ENCODE data around the gene RIMS1.

Gene RIMS1

DNA sequence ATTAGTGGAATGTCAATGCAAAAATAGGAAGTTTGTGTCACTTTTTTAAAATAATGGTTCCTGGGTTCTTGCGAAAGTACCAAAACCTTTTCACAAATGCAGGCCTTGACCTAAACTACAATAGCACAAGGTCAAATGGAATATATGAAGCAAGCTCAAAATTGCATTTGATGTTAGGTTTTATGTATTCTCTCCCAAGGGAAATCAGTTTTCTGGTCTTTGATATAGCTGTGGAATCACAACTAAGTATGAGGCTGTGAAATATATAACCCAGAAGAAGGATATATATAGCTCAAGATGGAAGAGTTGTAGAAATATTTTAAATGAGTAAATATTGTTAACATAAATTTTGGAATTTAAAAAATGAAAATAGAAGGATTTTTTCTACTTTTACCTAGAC lies 327.3 kb downstream of the RIMS1 start:
- Histone ChIP-seq H3K27me3 (replicated peaks; ENCODE audit: insufficient read depth, low read length) (no peaks in the 10 kb centered on the region), H3K9me2 (replicated peaks; ENCODE audit: insufficient read depth, low read length) (no peaks in the 10 kb centered on the region), H4K20me1 (ENCODE audit: insufficient read depth, low read length) (no peaks in the 10 kb centered on the region), H3K27ac (ENCODE audit: low read length) (no peak overlapping the region), H3K36me3 (replicated peaks; ENCODE audit: insufficient read depth, low read length) (no peaks in the 10 kb centered on the region), H3K9me3 (replicated peaks; ENCODE audit: insufficient read depth, low read length) (no peaks in the 10 kb centered on the region), H2AFZ (ENCODE audit: low read length) (no peak overlapping the region), H3K4me3 (ENCODE audit: low read length) (no peak overlapping the region), H3K4me1 (ENCODE audit: low read length) (no peaks in the 10 kb centered on the region), H3K79me2 (ENCODE audit: low read length) (no peaks in the 10 kb centered on the region), H3K4me2 (ENCODE audit: low read depth, low read length) (no peak overlapping the region), H3F3A (ENCODE audit: insufficient read depth, low read length) (no peaks in the 10 kb centered on the region), H3K9ac (ENCODE audit: low read length) (no peak overlapping the region)
- TF ChIP-seq EZH2 (optimal IDR thresholded peaks at IDR 0.05; ENCODE audit: low read depth, low read length): no peak
- TF ChIP-seq EZH2phosphoT487 (IDR thresholded peaks at IDR 0.05; ENCODE audit: low read length): no peak
- TF ChIP-seq, protein P1, sequence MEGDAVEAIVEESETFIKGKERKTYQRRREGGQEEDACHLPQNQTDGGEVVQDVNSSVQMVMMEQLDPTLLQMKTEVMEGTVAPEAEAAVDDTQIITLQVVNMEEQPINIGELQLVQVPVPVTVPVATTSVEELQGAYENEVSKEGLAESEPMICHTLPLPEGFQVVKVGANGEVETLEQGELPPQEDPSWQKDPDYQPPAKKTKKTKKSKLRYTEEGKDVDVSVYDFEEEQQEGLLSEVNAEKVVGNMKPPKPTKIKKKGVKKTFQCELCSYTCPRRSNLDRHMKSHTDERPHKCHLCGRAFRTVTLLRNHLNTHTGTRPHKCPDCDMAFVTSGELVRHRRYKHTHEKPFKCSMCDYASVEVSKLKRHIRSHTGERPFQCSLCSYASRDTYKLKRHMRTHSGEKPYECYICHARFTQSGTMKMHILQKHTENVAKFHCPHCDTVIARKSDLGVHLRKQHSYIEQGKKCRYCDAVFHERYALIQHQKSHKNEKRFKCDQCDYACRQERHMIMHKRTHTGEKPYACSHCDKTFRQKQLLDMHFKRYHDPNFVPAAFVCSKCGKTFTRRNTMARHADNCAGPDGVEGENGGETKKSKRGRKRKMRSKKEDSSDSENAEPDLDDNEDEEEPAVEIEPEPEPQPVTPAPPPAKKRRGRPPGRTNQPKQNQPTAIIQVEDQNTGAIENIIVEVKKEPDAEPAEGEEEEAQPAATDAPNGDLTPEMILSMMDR (IDR thresholded peaks at IDR 0.05; ENCODE audit: low read length): no peak
- no peak for DNase-seq

DNA sequence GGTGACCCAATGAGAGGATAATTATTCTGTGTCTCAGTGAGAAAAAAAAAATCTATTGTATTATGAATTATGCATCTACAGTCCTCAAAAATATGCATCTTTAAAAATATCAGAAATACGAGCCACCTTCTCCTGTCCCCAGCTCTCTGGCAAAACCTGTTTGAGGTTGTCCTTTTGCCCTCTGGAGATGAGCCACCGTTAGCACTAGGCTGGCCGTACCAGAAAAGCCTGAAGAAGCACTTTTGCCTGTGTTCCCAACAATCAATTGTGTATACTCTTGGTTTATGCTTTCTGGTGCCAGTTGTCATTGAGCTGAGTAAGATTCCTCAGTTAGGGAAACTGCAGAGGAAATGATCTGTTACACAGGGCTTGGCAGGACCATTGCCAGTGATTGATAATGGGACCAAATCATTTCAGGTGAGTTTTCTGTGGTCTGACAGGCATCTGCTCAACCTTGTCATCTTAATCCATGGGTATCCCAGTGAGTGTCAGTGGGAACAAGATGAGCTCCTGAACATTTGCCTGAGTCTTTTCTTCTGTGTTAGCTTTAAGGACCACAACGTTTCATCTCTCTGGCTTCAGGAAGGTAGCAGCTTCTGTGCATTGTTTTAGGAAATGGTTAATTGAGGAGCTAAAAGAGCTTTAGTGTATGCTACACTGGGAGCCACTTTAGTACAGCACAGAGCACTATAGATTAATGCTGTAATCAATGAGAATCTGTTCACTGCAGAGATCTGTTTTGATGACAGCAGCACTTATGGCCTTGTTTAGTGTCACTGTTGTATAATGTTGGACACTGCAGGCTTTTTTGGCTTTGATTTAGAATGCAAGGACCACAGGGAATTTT lies 330.1 kb downstream of the RIMS1 start:
- Histone ChIP-seq H3K27ac (ENCODE audit: low read length) (no peak overlapping the region), H3K4me1 (ENCODE audit: low read length) (no peaks in the 10 kb centered on the region), H3K9me3 (replicated peaks; ENCODE audit: insufficient read depth, low read length) (no peaks in the 10 kb centered on the region)

GRCh38 chr6:72217626-72218025 lies 331.3 kb downstream of the RIMS1 start:
- Histone ChIP-seq H3K9me3 (replicated peaks; ENCODE audit: insufficient read depth, low read length) (no peaks in the 10 kb centered on the region), H3K79me2 (ENCODE audit: low read length) (no peaks in the 10 kb centered on the region), H2AFZ (ENCODE audit: low read length) (no peak overlapping the region), H3K4me3 (ENCODE audit: low read length) (no peak overlapping the region), H3K27me3 (replicated peaks; ENCODE audit: insufficient read depth, low read length) (no peaks in the 10 kb centered on the region), H3K27ac (ENCODE audit: low read length) (no peak overlapping the region), H3K4me2 (ENCODE audit: low read depth, low read length) (no peak overlapping the region), H3K9ac (ENCODE audit: low read length) (no peak overlapping the region), H3K9me2 (replicated peaks; ENCODE audit: insufficient read depth, low read length) (no peaks in the 10 kb centered on the region), H3F3A (ENCODE audit: insufficient read depth, low read length) (no peaks in the 10 kb centered on the region), H3K4me1 (ENCODE audit: low read length) (no peaks in the 10 kb centered on the region), H3K36me3 (replicated peaks; ENCODE audit: insufficient read depth, low read length) (no peaks in the 10 kb centered on the region), H4K20me1 (ENCODE audit: insufficient read depth, low read length) (no peaks in the 10 kb centered on the region)
- DNase-seq: no peak
- TF ChIP-seq EZH2phosphoT487 (IDR thresholded peaks at IDR 0.05; ENCODE audit: low read length) (no peak), EZH2 (optimal IDR thresholded peaks at IDR 0.05; ENCODE audit: low read depth, low read length) (no peak)
- TF ChIP-seq, protein P1 (IDR thresholded peaks at IDR 0.05; ENCODE audit: low read length): no peak

More for the DNA sequence above, 330.1 kb downstream of the RIMS1 start:
- H3K9ac ChIP-seq (ENCODE audit: low read length): no peak overlapping the region
- H3K4me2 ChIP-seq (ENCODE audit: low read depth, low read length): no peak overlapping the region
- DNase-seq: no peak
- no peak overlapping the region for H2AFZ ChIP-seq (ENCODE audit: low read length)
- no peak overlapping the region for H3K4me3 ChIP-seq (ENCODE audit: low read length)
- TF ChIP-seq EZH2phosphoT487 (IDR thresholded peaks at IDR 0.05; ENCODE audit: low read length): no peak
- TF ChIP-seq, protein P1 (IDR thresholded peaks at IDR 0.05; ENCODE audit: low read length): no peak
- TF ChIP-seq EZH2 (optimal IDR thresholded peaks at IDR 0.05; ENCODE audit: low read depth, low read length): no peak
- no peaks in the 10 kb centered on the region for H4K20me1 ChIP-seq (ENCODE audit: insufficient read depth, low read length)
- H3K27me3 ChIP-seq (replicated peaks; ENCODE audit: insufficient read depth, low read length): no peaks in the 10 kb centered on the region
- no peaks in the 10 kb centered on the region for H3F3A ChIP-seq (ENCODE audit: insufficient read depth, low read length)
- H3K36me3 ChIP-seq (replicated peaks; ENCODE audit: insufficient read depth, low read length): no peaks in the 10 kb centered on the region
- no peaks in the 10 kb centered on the region for H3K79me2 ChIP-seq (ENCODE audit: low read length)
- H3K9me2 ChIP-seq (replicated peaks; ENCODE audit: insufficient read depth, low read length): no peaks in the 10 kb centered on the region
